Mesenchymal stem cell (in vitro differentiated cells and primary cell): Measurements from ENCODE around the gene ZFP36. TPM values are rescaled to one million over a fixed set of nuclear protein-coding genes. Genes with fewer than 3 reads are reported as not detected.

Experiments used
- small RNA-seq: library from polyadenylated mRNA; stranded (forward); fragments of <200 nt; extraction: miRNeasy Mini kit (QIAGEN cat#:217004); gene quantifications from one replicate; pipeline ENCODE3, GENCODE V24; 2013; ENCODE audit warnings: low read depth

The ZFP36 gene

Small RNA genes lying within 50 kb of the gene (small RNA-seq; reads per million reads assigned to genes)
- gene MIR4530 (not detected), gene RN7SL566P (not detected)
